HepG2 (cell line): ENCODE results near the gene MSL2. TPM values are rescaled to one million over a fixed set of nuclear protein-coding genes. Genes with fewer than 3 reads are reported as not detected.

Experiments
- ARID5B ChIP-seq: IDR thresholded peaks from 2 replicates; pipeline ENCODE4 v1.4.0; 2020; ENCODE audit warnings: mild to moderate bottlenecking, missing genetic modification reagents
- CBX2 ChIP-seq, 2 experiments: fragments of 200-600 bp in 1 of 2; sonication (generic); formaldehyde crosslinking in 1 of 2; IDR thresholded peaks; 2 replicates each; pipeline versions ENCODE4 v1.7.0 to v1.8.1; 2018 to 2022; ENCODE audit warnings: low read depth in 2 of 2, low read length in 1 of 2, mild to moderate bottlenecking in 1 of 2, missing genetic modification reagents in 1 of 2
- CREB1 ChIP-seq, 2 experiments: fragments of 450-650 bp in 1 of 2; IDR thresholded peaks; 2 replicates each; pipeline ENCODE4 v1.6.1; 2016 to 2017; ENCODE audit warnings: control low read depth in 1 of 2, mild to moderate bottlenecking in 1 of 2, missing compliant biosample characterization in 1 of 2, missing genetic modification characterization in 1 of 2
- CSRNP1 ChIP-seq: sonication (generic); formaldehyde crosslinking; IDR thresholded peaks from 2 replicates; pipeline ENCODE4 v1.8.1; 2023; ENCODE audit warnings: mild to moderate bottlenecking, missing genetic modification reagents
- ELK4 ChIP-seq: sonication (generic); formaldehyde crosslinking; IDR thresholded peaks from 2 replicates; pipeline ENCODE4 v1.9.0; 2021; ENCODE audit warnings: missing genetic modification reagents, borderline replicate concordance
- NR2F2 ChIP-seq: IDR thresholded peaks from 2 replicates; pipeline ENCODE4 v1.6.1; 2012; ENCODE audit warnings: low read depth, inconsistent platforms, borderline replicate concordance
- ZBTB21 ChIP-seq: sonication (generic); formaldehyde crosslinking; IDR thresholded peaks from 2 replicates; pipeline ENCODE4 v1.4.0; 2020; ENCODE audit warnings: missing genetic modification reagents
- ZBTB40 ChIP-seq, 2 experiments: fragments of 450-650 bp in 1 of 2; sonication (generic) in 1 of 2; formaldehyde crosslinking in 1 of 2; IDR thresholded peaks; 2 replicates each; pipeline versions ENCODE4 v1.6.1 to v1.8.0; 2016 to 2022; ENCODE audit warnings: antibody characterized with exemption in 1 of 2, mild to moderate bottlenecking in 1 of 2, missing genetic modification reagents in 1 of 2
- ZC3H13 ChIP-seq: sonication (generic); formaldehyde crosslinking; IDR thresholded peaks from 2 replicates; pipeline ENCODE4 v1.8.1; 2023; ENCODE audit warnings: mild to moderate bottlenecking, missing genetic modification reagents, moderate library complexity
- ZNF143 ChIP-seq: sonication (generic); formaldehyde crosslinking; IDR thresholded peaks from 2 replicates; pipeline ENCODE4 v1.4.0; 2020; ENCODE audit warnings: missing genetic modification reagents
- ZNF446 ChIP-seq: sonication (generic); formaldehyde crosslinking; IDR thresholded peaks from 2 replicates; pipeline ENCODE4 v1.5.0; 2020; ENCODE audit warnings: mild to moderate bottlenecking, missing genetic modification reagents
- ZNF460 ChIP-seq: sonication (generic); formaldehyde crosslinking; IDR thresholded peaks from 2 replicates; pipeline ENCODE4 v1.5.1; 2020; ENCODE audit warnings: missing genetic modification reagents, mild to moderate bottlenecking, borderline replicate concordance
- polyA plus RNA-seq, 8 experiments: library from polyadenylated mRNA; depleted of rRNA in 3 of 8; stranded (reverse) in 7 of 8; unstranded in 1 of 8; fragments of >200 nt; fragmentation: Illumina TruSeq in 4 of 8; extraction: Trizol in 4 of 8; gene quantifications; 2 replicates each; pipeline versions ENCODE4 v1.2.1 to v1.2.3, GENCODE V29; 2011 to 2016; ENCODE audit warnings: low read depth in 4 of 8, missing spikeins in 1 of 8, mixed read lengths in 1 of 8; ENCODE audit not compliant: insufficient read depth in 1 of 8
- total RNA-seq, 5 experiments: library from RNA; depleted of rRNA; stranded (reverse); fragments of >200 nt; fragmentation: Illumina TruSeq; extraction: Trizol; gene quantifications; 2 replicates each; pipeline ENCODE4 v1.2.3, GENCODE V29; 2016; ENCODE audit warnings: low read depth in 1 of 5

The MSL2 gene
- total and polyA plus RNA-seq, 2 of the 13 experiments (the other 11 are each of a cell fraction or from before 2014, with no cell fraction given), result 6.9 to 11.7 TPM

GRCh38 chr3:136114421-136114820 lies 81.7 kb downstream of the MSL2 start (continued):
- TF ChIP-seq ELK4 (no peak), ZBTB21 (CRISPR knock-in tag) (no peak), CBX2 (IDR thresholded peaks at IDR 0.05; ENCODE audit: low read depth, low read length) (no peak), CBX2 (CRISPR knock-in tag; IDR thresholded peaks at IDR 0.05; ENCODE audit: low read depth) (no peak), ZNF446 (CRISPR knock-in tag) (no peak), ARID5B (CRISPR knock-in tag) (0 out of 2 replicates have a peak, but pooled peaks have one; percentile 8), ZBTB40 (IDR thresholded peaks at IDR 0.05) (no peak), ZBTB40 (CRISPR knock-in tag; IDR thresholded peaks at IDR 0.05) (no peak), ZNF143 (CRISPR knock-in tag) (no peak), CSRNP1 (CRISPR knock-in tag) (no peak), NR2F2 (no peak), ZNF460 (CRISPR knock-in tag) (no peak), CREB1 (IDR thresholded peaks at IDR 0.05) (no peak), CREB1 (CRISPR knock-in tag; IDR thresholded peaks at IDR 0.05) (no peak), ZC3H13 (no peak)
